Hindlimb muscle (tissue), 1 donor: ENCODE measurements around the gene ABTB1. TPM values are rescaled to one million over a fixed set of nuclear protein-coding genes. Genes with fewer than 3 reads are reported as not detected.
"Not testable (repeated sequence)": the region's sequence is repeated elsewhere in the genome, so short reads cannot be mapped to it uniquely, and the experiment has no call there.

Source experiments
- DNase-seq: peaks from one replicate; pipeline ENCODE4 v3.0.0-alpha.2; 2013
- polyA plus RNA-seq: library from polyadenylated mRNA; unstranded; fragments of 120-200 nt; gene quantifications from one replicate; pipeline ENCODE4 v1.2.1, GENCODE V29; 2013; ENCODE audit not compliant: insufficient read length

Gene ABTB1
- polyA plus RNA-seq, 1 donor, result 16.6 TPM

DNA sequence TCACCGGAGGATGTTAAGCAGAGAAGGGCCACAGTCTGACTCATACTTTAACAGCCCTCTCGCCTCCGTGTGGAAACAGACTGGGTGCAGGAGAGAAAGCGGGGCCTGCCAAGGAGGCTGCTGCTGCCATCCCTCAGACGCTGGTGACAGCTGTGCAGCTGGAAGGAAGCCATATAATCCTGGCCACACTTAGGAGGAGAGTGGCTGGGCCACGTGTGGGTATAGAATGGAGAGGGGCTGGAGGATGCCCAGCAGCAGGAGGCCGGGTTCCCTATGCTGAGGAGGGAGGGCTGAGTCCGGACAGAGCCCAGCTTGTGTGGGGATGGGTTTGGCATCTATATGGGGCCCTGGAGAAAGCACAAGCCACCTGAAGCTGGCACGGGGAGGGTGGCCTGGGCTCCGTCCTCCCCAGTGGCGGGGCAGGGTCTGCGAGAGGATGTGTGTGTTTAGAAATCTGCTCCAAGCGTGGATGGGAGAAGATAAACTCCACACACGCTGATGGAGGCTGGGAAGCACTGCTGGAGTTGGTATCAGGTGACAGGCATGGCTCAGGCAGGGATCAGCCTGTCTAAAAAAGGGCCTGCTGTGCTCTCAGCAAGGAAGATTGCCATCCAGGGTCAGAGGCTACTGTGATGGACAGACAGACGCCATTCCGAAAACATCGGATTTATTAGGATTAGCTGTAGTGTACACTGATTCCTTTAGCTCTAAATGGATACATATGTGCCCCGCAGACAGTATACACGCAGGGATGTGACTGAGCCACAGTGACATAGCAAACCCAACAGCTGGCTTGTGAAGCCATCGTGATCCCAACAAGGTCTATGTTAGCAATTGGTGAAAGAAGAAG is 15.9 kb downstream of the ABTB1 start:
- DNase-seq, result no peak

DNA sequence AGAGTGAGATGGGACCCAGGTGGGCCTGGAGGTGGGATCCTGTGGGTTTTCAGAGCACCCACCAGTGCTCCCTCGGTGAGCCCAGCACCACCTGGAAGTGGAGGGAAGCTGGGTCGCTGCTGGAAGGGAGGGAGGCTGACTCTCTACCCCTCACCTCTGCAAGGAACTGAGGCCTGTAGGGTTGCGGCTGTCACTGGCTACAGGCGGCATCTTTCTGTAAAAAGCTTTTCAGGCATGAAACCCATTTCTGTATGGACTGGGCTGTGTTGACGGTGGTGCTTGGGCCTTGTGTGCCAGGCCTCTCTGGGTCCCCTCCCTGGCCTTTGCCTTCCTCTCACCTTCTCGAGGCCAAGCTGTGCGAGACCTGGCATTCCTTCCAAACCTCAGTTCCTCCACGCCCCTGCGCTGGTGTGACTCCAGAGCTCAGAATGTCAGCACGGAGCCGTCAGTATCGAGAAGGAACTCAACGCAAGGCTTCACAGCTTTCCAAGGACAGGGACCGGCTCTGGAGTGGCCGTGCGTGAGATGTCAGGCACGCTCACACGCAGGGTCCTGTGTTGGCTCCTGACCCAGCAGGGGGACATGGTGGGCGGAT is 16.6 kb downstream of the ABTB1 start:
- DNase-seq, result no peak

DNA sequence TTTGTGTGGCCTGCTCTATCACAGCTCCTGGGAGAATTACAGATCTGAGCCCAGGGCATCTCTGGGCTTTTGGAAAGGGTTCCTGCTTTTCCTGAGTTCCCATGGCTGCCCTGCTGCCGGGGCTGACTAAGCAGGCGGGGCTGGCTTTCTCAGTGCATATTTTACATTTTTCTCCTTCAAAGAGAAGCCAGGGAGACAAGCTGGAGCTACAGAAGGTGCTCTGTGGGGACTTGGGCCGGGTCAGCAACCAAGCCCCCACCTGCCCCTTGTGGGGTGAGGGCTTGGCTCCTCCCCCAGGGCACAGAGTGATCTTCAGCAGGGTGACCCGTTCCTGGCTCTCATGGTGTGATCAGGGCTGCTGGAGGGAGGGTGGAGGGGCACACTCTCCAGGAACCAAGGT is 17.4 kb downstream of the ABTB1 start:
- DNase-seq, result no peak

DNA sequence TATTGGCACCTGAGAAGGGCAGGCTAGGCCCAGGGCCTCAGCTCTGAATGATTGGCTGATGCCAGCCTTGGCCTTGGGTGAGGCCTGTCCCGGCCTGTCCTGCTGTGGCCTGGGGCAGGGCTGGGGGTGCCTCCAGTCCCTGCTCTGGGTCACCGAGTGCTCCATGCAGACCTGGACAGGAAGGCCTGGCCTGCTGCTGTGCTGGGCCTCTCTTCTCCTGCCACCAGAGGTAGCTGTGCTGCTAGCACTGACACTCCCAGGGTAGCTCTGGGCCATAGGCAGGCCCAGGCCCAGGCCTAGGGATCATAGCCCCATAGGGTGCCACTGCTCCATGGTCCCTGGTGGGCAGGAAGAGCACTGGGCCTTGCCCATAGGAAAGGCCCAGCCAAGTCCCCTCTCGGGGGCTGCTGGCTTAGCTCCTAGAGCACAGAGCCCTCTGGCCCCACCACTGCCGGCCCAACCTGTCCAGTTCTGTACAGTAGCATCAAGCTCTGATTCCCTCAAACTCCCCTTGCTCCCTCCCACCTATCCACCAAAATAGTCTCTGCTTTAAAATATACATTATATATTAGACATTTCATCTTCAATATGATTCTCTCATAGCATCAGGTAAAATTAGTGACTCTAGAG is 18.2 kb downstream of the ABTB1 start:
- DNase-seq, result no peak

DNA sequence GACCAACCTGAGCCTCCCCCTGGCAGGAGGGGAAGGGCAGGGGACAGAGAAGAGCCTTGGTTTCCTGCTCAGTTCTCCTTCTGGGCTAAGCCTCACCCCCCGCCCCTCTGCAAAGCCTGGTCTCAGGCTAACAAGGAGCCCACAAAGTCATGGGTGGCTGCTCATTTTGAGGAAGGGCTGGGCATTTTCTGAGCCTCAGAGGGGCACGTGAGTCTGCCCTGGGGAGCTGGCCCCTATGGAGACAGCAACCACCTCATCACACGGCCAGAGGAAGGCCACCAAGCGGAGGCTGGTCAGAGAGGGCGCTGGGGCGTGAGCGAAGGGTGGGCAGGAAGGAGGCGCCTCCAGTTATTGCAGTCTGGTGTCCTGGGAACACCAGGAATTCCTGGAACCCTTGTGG is 18.7 kb downstream of the ABTB1 start:
- no peak for DNase-seq

DNA sequence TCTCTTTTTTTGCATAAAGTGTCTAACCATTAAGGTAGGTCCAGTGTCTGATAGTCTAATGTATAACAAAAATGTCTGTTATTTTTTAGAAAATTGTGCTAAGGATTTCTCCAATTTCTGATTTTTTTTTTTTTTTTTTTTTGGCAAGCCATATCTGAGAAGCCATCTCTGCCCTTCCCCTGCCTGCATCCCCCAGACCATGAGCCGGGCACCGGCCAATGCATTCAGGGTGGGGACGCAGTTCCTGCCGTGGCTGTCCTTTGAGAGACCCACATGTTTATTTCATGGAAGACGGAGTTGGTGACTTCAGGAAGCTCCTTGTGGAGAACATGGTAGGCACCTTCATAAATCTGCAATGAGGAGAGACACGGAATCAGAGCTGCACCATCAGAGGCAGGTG is 19.2 kb downstream of the ABTB1 start:
- no peak for DNase-seq

DNA sequence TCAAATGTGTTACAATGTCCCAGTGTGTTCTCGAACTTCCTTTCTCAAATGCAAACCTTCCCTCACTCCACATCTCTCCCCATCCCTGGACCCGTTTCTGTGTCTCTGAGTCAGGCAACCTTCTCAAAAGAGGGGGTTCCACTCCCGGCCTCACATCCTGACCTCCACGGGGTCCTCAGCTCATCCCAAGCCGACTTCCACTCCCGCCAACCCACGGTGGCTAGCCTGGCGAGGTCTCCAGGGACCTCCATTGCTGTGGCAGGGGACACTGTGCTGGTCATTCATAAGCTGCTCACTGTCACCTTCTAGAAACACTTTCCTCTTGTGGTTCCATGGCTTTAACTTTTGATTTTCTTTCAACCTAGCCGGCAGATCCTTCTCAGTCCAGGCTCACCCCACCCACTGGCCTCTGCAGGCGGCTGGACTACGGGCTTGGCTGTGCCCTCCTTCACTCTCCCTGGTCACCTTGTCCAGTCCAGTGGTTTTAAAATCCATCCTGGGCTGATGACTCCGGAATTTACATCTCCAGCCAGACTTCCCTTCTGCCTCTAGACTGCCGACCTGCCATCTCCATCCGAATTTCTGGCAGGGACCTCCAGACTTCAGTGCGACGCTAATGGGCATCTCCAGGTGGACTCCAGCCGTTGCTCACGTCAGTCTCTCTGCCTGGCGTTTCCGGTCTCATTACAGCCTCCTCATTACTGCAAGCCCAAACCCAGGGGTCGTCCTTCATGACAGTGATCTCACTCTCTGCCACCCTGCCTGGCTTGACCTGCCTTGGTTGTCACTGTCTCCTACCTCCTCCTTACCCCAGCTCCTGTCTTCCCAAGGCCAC is 20.0 kb downstream of the ABTB1 start:
- DNase-seq, result no peak

DNA sequence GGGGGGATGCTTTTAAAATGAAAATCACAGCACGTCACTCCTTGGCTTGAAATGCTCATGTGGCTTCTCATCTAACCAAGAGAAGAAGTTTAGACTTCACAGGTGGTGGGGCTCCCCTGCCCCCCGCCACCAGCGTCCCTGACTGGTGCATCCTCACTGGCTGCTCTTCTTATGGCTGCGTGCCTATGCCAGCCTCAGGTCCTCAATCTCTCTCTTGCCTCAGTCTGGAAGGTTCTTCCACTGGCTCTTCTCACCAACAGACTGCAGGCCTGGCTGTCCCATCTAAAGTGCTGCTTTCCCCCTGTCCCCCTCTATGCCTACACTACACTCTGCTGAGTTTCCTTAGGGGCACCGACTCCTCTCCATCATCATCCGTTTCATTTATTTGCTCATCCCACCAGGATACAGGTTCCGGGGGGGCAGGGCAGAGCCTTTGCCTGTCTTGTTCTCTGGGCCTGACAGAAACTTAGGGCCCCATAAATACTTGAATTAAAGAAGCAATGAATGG is 20.6 kb downstream of the ABTB1 start:
- DNase-seq, result no peak

DNA sequence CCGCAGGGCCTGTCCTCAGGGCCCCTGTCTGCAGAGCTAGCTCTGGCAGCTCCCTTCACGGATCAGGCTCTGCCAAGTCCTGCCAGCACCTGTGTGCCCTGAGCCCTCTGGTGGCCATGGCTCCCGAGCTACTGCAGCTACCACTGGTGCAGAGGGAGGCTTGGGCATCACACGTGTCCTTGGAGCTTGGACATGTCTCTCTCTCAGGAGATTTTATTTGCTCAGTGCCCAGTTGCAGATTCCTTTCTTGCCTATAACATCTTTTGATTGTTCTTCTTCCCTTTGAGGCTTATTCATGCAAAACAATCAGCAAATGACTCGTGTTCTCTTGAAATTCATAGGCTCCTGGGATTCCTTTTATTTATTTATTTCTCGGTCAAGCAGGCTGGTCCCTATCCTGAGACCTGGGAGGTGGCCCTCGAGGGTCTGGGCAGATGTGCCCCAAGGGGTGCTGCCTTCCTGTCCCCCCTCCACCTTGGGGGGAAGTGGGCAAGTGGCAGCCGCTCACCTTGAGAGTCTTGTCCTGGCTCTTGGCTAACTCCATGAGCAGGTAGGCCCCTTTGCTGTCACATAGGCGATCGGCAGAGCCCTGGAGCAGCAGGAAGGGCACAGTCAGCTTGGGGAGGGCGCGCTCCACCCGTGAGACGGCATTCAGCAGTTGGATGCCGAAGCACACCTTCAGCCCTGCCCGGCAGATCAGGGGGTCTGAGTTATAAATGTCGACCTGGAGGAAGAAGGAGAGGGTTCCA is 21.9 kb downstream of the ABTB1 start:
- no peak for DNase-seq

DNA sequence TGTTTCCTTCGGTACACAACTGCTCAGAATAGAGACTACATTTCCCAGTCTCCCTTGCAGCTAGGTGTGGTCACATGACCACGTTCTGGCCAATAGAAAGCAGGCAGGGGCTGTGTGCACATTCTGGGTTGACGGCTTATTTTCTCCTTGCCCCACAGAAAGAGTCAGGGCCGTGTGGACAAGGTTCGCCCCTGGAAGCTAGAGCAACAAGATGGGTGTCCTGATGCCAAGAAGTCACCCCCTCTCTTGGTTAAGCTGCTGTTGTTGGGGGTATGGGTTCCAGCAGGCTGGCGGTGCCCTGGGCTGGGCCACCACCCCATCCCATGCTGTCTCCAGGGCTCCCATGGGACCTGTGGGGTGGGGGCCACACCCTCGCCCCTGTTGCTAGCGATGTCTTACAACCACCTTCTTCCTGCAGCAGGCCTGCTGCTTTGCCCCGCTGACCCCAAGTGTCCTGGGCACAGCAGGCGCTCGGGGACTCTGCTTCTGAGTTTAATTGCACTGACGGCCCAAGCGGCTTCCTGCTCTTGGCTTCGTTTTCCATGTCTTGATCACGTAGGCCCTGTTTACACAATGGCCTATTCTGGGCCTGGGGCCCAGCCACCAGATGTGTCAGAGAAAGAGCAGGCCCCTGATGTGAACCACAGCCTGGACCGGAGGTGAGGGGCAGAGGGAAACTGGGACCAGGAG is 24.9 kb downstream of the ABTB1 start:
- peak; percentile 92 for DNase-seq

DNA sequence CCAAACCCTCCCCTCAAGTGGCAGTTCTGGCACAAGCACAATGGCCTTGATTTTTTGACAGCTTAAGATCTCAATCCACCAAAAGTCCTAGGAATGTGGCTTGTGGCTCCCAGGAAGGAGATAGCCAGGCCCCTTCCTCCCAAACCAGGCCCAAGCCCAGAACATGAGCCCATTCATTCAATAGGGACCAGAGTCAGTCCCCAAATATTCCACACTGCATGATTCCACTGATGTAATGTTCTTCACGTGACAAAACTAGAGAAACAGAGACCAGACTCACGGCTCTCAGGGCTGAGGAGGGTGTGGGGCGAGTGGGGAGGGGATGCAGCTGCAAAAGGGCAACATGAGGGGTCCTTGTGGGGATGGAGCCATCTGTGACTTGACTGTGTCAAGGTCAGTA is 25.5 kb downstream of the ABTB1 start:
- DNase-seq, result peak; percentile 54

DNA sequence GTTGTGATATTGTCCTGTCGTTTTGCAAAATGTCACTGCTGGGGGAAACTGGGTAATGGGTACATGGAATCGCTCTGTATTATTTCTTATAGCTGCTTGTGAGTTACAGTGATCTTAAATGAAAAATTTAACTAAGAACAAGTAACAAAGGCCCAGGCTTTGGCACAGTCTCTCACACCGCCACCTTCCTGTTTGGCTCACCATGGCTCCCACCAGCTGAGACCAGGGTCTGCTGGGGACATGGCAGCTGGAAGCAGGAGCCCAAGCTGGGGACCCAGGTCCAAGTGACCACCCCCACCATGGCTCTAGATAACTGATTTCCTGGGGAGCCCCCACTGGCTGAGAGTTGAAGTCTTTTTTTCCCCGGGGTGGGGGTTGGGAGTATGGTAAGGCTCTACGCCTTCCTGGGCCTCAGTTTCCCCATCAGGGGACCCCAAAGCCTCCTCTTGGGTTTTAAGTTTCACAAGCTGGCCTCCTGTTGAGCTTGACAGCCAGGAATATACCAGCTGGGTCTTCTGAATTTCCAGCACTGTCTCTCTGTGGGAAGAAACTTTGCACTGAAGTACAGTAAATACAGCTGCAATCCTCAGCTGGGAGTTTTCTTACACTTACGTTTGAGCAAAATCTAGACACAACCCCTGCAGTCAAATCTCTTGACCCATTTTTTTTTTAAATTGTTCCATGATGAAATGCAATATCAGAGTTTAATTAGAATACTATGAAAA is 26.1 kb downstream of the ABTB1 start:
- peak; percentile 59 for DNase-seq

DNA sequence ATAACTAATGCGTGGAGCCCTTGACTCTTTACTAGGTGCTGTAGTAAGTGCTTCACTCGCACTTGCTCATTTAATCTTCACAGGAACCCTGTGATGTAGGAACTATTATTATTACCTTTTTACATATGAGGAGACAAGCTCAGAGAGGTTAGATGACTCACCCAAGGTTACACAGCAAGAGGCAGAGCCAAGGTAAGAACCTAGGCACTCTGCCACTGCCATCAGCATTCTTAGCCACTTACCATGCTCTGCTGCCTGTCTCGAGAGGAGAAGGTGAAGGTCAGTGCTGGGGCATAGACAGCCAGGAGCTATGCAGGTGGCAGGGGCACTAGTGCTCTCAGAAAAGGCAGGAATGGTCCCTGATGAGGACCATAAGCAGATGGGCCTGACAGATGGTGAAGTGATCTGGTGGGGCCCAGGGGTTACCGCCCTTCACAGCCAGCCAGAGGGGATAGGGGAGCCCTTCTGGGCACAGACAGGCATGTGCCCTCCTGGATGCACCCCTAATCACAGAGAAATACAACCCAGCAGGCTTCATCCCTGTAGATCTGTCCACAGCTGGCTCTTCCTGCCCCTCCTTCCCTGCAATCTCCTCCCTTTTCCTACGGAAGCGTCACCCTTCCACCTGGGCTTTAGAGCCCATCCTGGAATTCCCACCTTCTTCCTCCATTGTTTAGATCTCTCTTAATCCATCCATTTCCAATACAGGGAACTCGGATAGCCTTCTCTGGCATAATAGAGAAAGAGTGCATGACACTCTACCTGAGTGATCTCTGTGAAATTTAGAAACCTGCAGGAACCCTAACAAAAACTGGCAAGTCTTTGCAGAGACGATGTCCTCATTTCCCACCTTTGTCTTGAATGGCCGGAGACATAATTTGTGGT is 26.9 kb downstream of the ABTB1 start:
- no peak for DNase-seq

DNA sequence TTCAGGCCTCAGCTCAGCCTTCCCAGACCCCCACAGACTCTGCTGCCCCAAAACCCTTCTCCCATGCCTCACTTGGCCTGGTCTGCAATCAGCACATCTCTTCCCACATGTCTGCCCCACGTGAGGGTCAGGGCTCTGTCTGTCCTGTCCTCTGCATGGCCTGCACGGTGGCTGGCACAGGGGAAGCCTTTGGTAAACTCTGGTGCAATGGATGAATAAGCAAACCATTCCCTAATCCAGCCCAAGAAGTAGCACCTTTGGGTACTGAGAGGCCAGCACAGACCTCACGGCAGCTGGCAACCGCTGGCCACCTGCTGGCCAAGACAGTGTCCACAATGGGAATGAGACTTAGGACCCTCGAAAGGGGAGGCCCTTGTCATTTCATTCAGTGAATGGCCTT is 27.7 kb downstream of the ABTB1 start:
- no peak for DNase-seq

DNA sequence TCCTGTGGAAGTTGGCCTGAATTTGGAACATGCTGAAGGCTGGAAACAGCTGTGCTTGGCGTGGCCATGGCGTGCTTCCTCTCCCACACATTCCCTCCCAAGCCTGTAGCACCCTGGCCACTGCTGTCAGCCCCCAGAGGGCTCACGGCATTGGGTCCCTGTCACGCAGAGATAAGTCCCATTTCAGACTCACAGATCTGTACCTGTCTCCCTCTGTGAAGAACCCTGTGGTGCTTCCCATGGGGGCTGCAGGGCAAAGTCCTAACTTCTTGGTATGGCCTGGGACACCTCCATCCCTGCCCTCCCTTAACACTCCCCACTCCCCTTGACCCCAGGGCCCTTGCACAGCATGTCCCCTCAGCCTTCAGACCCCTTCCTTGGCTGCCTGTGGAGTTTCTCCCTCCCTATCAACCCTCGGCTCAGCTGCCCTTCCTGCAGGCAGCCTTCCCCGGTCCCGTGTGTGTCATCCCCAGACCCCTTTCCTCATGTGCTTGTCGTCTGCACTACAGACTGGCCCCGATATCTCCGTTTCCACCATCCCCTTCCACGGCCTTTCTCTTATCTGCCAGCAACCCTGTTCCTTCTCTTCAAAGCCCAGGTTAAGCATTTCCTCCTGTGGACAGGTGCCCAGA is 28.6 kb downstream of the ABTB1 start:
- no peak for DNase-seq

DNA sequence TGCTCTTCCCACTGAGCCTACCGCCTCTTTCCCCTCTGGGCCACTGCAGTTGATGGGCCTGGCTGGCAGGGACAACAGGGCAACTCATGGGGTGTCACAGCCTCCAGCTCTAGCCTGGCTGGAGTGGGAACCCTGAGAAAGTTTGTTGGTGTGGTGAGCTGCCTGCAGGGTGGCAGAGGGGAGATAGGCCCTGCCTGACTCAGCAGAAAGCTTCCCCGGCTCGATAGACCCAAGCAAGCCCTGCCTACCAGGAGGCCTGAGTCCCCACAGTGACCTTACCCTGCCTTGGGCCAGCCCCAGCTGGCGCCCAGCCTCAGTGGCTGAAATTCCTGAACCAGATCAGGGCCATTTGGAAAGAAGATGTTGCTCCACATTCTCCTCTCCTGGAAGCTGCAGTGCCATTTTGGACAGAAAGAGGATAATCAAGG is 29.4 kb downstream of the ABTB1 start:
- DNase-seq, result no peak

DNA sequence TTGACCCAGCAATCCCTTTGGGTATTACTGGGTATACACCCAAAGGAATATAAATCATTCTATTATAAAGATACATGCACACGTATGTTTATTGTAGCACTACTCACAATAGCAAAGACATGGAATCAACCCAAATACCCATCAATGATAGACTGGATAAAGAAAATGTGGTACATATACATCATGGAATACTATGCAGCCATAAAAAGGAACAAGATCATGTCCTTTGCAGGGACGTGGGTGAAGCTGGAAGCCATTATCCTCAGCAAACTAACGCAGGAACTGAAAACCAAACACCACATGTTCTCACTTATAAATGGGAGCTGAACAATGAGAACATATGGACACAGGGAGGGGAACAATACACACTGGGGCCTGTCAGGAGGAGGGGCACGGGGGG is 32.1 kb downstream of the ABTB1 start:
- not testable (repeated sequence) for DNase-seq

DNA sequence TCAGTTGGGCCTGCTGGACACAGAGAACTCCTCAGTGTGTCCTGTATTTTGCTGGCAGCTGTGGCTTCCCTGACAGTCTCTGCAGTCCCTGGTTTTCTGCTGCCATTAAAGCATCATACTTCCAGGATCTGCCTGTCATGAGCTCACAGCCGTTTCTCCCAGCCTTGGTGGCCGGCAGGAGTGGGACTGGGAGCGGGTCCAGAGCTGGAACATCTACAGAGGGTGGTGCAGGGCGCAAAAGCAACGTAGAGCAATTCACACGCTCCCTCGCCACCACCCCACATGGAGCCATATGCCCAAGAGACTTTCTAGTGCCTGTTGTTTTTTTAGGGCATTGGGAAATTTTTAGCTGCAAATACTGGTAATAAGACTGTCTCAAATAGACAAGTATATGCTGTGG is 33.6 kb downstream of the ABTB1 start:
- DNase-seq, result no peak

DNA sequence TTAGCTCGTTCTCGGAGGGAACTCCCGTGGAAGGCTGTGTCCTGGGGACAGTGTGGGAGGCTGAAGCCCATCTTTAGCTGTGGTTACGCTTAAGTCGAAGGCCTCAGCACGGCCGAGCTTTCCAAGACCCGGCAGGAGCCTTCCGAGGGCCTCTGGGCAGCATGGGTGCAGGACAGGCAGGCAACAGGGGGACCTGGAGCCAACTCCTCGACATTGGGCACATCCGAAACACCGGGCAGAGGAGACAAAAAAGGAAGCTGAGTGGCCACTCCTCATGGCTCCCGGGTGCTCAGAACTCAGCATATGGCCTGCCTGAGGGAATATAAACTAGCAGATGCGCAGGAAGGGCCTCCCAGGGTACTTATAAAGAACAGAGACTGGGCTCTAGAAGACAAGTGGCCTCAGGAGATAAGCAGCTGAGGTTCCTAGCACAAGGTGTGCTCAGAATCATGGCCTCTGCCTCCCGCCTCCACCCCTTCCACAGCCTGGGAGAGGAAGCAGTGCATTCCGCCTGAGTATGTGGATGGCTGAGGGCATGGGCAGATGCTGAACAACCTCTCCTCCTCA is 34.1 kb downstream of the ABTB1 start:
- DNase-seq, result no peak
